HL-60 (cell line): Measurements from ENCODE around the gene MGAT5.

Experiments used
- DNase-seq, 2 experiments: peaks; one replicate each; pipeline ENCODE4 v3.0.0-alpha.2; 2010 to 2020; ENCODE audit warnings: low read depth in 1 of 2, low spot score in 1 of 2
- H3K27ac ChIP-seq: fragments of 250-450 bp; sonication (Bioruptor Pico); replicated peaks from 2 replicates; pipeline ENCODE4 v1.5.1; 2020; ENCODE audit warnings: mild to moderate bottlenecking, moderate library complexity
- H3K27me3 ChIP-seq: fragments of 250-450 bp; sonication (Bioruptor Pico); 2 replicates; pipeline ENCODE4 v1.5.1; 2021; ENCODE audit warnings: mild to moderate bottlenecking, moderate library complexity; ENCODE audit not compliant: insufficient read depth, poor library complexity, severe bottlenecking
- H3K4me3 ChIP-seq: replicated peaks from 2 replicates; pipeline ENCODE4 v1.5.1; 2011; ENCODE audit warnings: mild to moderate bottlenecking, control low read depth, low read length; ENCODE audit not compliant: insufficient read depth
- GABPA ChIP-seq: IDR thresholded peaks from 2 replicates; pipeline ENCODE4 v1.6.1; 2012; ENCODE audit warnings: low read depth
- POLR2AphosphoS5 ChIP-seq: IDR thresholded peaks from 2 replicates; pipeline ENCODE4 v1.6.1; 2012; ENCODE audit warnings: low read depth
- SPI1 ChIP-seq: IDR thresholded peaks from 2 replicates; pipeline ENCODE4 v1.6.1; 2012; ENCODE audit warnings: low read depth, mild to moderate bottlenecking, borderline replicate concordance
- TF ChIP-seq, protein P1 (sequence below): IDR thresholded peaks from 2 replicates; pipeline ENCODE4 v1.6.1; 2012; ENCODE audit warnings: low read depth; ENCODE audit not compliant: insufficient replicate concordance
- TF ChIP-seq, protein P2 (sequence below): IDR thresholded peaks from one replicate; pipeline ENCODE4 v1.5.1; 2011; ENCODE audit warnings: low read length, control low read depth, inconsistent platforms; ENCODE audit not compliant: insufficient read depth

MGAT5 gene

DNA sequence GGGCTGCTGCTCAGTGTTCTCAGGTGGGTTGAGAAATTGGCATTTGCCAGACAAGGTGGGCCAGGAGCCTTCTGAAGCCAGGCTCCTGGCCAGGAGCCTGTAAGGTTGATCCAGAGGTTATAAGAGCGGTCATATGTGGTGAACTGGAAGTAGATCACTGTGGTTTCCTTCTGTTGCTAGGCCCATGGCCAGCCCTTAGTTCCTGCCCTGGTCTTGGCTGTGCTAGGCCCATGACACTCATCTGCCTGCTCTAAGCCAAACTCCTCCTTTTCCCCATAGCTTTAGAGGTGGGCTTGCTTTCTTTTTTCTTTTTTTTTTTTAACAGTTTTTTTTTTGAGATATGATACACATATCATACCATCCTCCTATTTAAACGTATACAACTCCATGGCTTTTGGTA is 5.0 kb upstream of the MGAT5 start:
- no peak overlapping the region for H3K27ac ChIP-seq
- TF ChIP-seq, protein P1, sequence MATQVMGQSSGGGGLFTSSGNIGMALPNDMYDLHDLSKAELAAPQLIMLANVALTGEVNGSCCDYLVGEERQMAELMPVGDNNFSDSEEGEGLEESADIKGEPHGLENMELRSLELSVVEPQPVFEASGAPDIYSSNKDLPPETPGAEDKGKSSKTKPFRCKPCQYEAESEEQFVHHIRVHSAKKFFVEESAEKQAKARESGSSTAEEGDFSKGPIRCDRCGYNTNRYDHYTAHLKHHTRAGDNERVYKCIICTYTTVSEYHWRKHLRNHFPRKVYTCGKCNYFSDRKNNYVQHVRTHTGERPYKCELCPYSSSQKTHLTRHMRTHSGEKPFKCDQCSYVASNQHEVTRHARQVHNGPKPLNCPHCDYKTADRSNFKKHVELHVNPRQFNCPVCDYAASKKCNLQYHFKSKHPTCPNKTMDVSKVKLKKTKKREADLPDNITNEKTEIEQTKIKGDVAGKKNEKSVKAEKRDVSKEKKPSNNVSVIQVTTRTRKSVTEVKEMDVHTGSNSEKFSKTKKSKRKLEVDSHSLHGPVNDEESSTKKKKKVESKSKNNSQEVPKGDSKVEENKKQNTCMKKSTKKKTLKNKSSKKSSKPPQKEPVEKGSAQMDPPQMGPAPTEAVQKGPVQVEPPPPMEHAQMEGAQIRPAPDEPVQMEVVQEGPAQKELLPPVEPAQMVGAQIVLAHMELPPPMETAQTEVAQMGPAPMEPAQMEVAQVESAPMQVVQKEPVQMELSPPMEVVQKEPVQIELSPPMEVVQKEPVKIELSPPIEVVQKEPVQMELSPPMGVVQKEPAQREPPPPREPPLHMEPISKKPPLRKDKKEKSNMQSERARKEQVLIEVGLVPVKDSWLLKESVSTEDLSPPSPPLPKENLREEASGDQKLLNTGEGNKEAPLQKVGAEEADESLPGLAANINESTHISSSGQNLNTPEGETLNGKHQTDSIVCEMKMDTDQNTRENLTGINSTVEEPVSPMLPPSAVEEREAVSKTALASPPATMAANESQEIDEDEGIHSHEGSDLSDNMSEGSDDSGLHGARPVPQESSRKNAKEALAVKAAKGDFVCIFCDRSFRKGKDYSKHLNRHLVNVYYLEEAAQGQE: no peak
- TF ChIP-seq SPI1 (no peak), GABPA (no peak), POLR2AphosphoS5 (no peak)
- TF ChIP-seq, protein P2, sequence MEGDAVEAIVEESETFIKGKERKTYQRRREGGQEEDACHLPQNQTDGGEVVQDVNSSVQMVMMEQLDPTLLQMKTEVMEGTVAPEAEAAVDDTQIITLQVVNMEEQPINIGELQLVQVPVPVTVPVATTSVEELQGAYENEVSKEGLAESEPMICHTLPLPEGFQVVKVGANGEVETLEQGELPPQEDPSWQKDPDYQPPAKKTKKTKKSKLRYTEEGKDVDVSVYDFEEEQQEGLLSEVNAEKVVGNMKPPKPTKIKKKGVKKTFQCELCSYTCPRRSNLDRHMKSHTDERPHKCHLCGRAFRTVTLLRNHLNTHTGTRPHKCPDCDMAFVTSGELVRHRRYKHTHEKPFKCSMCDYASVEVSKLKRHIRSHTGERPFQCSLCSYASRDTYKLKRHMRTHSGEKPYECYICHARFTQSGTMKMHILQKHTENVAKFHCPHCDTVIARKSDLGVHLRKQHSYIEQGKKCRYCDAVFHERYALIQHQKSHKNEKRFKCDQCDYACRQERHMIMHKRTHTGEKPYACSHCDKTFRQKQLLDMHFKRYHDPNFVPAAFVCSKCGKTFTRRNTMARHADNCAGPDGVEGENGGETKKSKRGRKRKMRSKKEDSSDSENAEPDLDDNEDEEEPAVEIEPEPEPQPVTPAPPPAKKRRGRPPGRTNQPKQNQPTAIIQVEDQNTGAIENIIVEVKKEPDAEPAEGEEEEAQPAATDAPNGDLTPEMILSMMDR: no peak
- DNase-seq: no peak
- H3K27me3 ChIP-seq: no peaks in the 10 kb centered on the region
- H3K4me3 ChIP-seq: no peak overlapping the region

DNA sequence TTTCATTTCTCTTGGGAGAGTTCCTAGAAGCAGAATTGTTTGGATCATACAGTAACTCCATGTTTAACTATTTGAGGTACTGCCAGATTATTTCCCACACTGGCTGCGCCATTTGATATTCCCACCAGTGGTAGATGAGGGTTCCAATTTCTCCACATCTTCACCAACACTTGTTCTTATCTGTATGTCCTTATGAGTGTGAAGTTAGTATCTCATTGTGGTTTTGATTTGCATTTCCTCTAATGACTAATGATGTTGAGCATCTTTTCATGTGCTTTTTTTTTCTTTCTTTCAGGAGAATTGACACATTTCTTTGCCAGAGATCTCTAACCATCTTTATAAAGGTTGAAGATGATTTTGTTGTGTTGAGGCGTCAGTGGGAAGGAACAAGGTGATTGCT is 4.1 kb upstream of the MGAT5 start:
- no peak overlapping the region for H3K4me3 ChIP-seq
- DNase-seq: no peak
- TF ChIP-seq GABPA (no peak), SPI1 (no peak), POLR2AphosphoS5 (no peak)
- TF ChIP-seq, protein P2: no peak
- TF ChIP-seq, protein P1: no peak
- no peaks in the 10 kb centered on the region for H3K27me3 ChIP-seq
- H3K27ac ChIP-seq: no peak overlapping the region

DNA sequence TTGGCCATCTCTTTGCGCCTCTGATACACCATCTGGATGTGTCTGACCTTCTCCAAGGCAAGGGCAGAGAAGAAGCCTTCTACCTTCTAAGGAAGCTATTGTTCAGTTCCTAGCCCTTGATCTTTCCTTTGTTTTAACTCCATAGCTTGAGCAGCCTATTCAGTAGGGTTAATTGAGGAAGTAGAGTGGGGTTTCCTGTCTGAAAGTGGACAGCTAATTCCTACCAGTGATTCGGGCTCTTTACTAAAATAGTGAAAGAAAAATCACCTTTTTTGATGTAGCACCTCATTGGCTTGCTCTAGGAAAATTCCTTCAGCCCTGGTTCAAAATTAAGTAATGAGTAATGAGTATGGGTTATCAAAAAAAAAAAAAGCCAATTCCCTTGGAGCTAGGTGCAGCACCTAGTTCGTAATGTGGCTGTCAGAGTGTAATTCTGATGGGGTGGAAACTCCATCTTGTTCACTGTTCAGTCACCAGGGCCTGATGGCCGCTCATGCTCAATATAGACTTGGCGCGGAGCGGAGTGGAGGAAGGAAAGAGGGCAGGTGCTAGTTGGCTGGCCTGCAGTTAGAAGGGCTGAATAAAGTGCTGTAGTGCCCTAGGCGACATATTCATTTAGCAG is 2.9 kb upstream of the MGAT5 start:
- no peak overlapping the region for H3K4me3 ChIP-seq
- H3K27ac ChIP-seq: no peak overlapping the region
- TF ChIP-seq, protein P1: no peak
- DNase-seq: no peak
- H3K27me3 ChIP-seq: no peaks in the 10 kb centered on the region
